SH-SY5Y (cell line): ENCODE measurements around the gene TRPV6.

Source experiments
- GATA2 ChIP-seq: IDR thresholded peaks from 2 replicates; pipeline ENCODE4 v1.6.1; 2011; ENCODE audit warnings: mild to moderate bottlenecking, low read depth, low read length
- GATA3 ChIP-seq: IDR thresholded peaks from 2 replicates; pipeline ENCODE4 v1.6.1; 2011; ENCODE audit warnings: low read depth, mild to moderate bottlenecking, low read length, moderate library complexity

The TRPV6 gene

GRCh38 chr7:142838461-142839213, 46.9 kb downstream of the TRPV6 start:
- TF ChIP-seq GATA2 = no peak
- no peak for TF ChIP-seq GATA3

GRCh38 chr7:142836426-142836825, 49.1 kb downstream of the TRPV6 start:
- no peak for TF ChIP-seq GATA3
- TF ChIP-seq GATA2 = no peak

GRCh38 chr7:142835487-142835886, 50.1 kb downstream of the TRPV6 start:
- TF ChIP-seq GATA3 = no peak
- no peak for TF ChIP-seq GATA2

GRCh38 chr7:142833174-142834048, 52.1 kb downstream of the TRPV6 start:
- TF ChIP-seq GATA2 (no peak), GATA3 (no peak)

GRCh38 chr7:142832417-142832816, 53.1 kb downstream of the TRPV6 start:
- TF ChIP-seq GATA3 (no peak), GATA2 (no peak)

GRCh38 chr7:142827951-142828500, 57.5 kb downstream of the TRPV6 start:
- TF ChIP-seq GATA3 (no peak), GATA2 (peak; percentile 42; the same call in 1 of the 2 replicates)

- TF ChIP-seq GATA3 (no peak), GATA2 (no peak)
These were observed 62.8 kb downstream of the TRPV6 start for GRCh38 chr7:142822714-142823113.
